PC-9 (cell line): ENCODE data around the gene TMEM179. TPM values are rescaled to one million over a fixed set of nuclear protein-coding genes. Genes with fewer than 3 reads are reported as not detected.

Experiments used
- BruUV-seq: library from RNA; stranded (reverse); fragments of 400-500 nt; replicated peaks from 2 replicates; lab custom pipeline; 2021; lab: Mats Ljungman, UMichigan
- CTCF ChIA-PET: fragments of 300-600 bp; sonication (Branson Sonifier 250); formaldehyde crosslinking; loops from one replicate; lab custom pipeline; 2022; ENCODE audit warnings: antibody characterized with exemption; lab: Charles Lee
- POLR2A ChIA-PET: fragments of 300-600 bp; sonication (Branson Sonifier 250); formaldehyde crosslinking; loops from one replicate; lab custom pipeline; 2022; ENCODE audit warnings: antibody characterized with exemption; ENCODE audit not compliant: unreplicated experiment; lab: Charles Lee
- DNase-seq, 2 experiments: peaks; one replicate each; pipeline versions ENCODE4 v3.0.0 to v3.0.0-alpha.2; 2015 to 2022; ENCODE audit warnings: mixed read lengths in 1 of 2
- H2AFZ ChIP-seq: fragments of 200-600 bp; sonication (generic); 2 replicates; pipeline ENCODE4 v1.8.1; 2017; ENCODE audit warnings: antibody characterized with exemption
- H3F3A ChIP-seq: fragments of 200-600 bp; sonication (generic); 2 replicates; pipeline ENCODE4 v1.8.1; 2017; ENCODE audit warnings: antibody characterized with exemption, mild to moderate bottlenecking, low read depth; ENCODE audit not compliant: insufficient read depth
- H3K27ac ChIP-seq: fragments of 200-600 bp; sonication (generic); 2 replicates; pipeline ENCODE4 v1.6.1; 2016; ENCODE audit warnings: mixed run types
- H3K27me3 ChIP-seq: fragments of 200-600 bp; sonication (generic); 2 replicates; pipeline ENCODE4 v1.6.1; 2016; ENCODE audit warnings: low read depth, mixed run types; ENCODE audit not compliant: insufficient read depth
- H3K36me3 ChIP-seq: fragments of 200-600 bp; sonication (generic); 2 replicates; pipeline ENCODE4 v1.6.1; 2016; ENCODE audit warnings: low read depth, mixed run types
- H3K4me1 ChIP-seq: fragments of 200-600 bp; sonication (generic); replicated peaks from 2 replicates; pipeline ENCODE4 v1.6.1; 2016; ENCODE audit warnings: mixed run types; ENCODE audit not compliant: insufficient read depth
- H3K4me2 ChIP-seq: fragments of 200-600 bp; sonication (generic); 2 replicates; pipeline ENCODE4 v1.6.1; 2017; ENCODE audit warnings: mixed run types
- H3K4me3 ChIP-seq: fragments of 200-600 bp; sonication (generic); 2 replicates; pipeline ENCODE4 v1.6.1; 2016; ENCODE audit warnings: mixed run types
- H3K79me2 ChIP-seq: fragments of 200-600 bp; sonication (generic); 2 replicates; pipeline ENCODE4 v1.6.1; 2017; ENCODE audit warnings: low read depth, mixed run types
- H3K9me2 ChIP-seq: fragments of 200-600 bp; sonication (generic); 2 replicates; pipeline ENCODE4 v1.8.1; 2017; ENCODE audit warnings: mild to moderate bottlenecking; ENCODE audit not compliant: insufficient read depth
- H3K9me3 ChIP-seq: fragments of 200-600 bp; sonication (generic); 2 replicates; pipeline ENCODE4 v1.8.1; 2016; ENCODE audit warnings: low read depth; ENCODE audit not compliant: insufficient read depth
- H4K20me1 ChIP-seq: fragments of 200-600 bp; sonication (generic); 2 replicates; pipeline ENCODE4 v1.8.1; 2017; ENCODE audit not compliant: insufficient read depth
- CTCF ChIP-seq: fragments of 200-600 bp; sonication (generic); conservative IDR thresholded peaks from 2 replicates; pipeline ENCODE4 v1.6.1; 2017; ENCODE audit warnings: mixed run types, antibody characterized with exemption, mild to moderate bottlenecking, moderate library complexity
- EZH2 ChIP-seq: fragments of 200-600 bp; sonication (generic); IDR thresholded peaks from 2 replicates; pipeline ENCODE4 v1.8.0; 2017; ENCODE audit warnings: antibody characterized with exemption, low read depth
- intact Hi-C: fragments of 100-400 bp; cut with micrococcal nuclease; formaldehyde crosslinking; loops from one replicate; pipeline ENCODE4 v1.10.0; 2022; ENCODE audit not compliant: unreplicated experiment
- total RNA-seq: library from RNA; stranded (reverse); gene quantifications from 2 replicates; pipeline ENCODE4 v1.2.3, GENCODE V29; 2021

Gene TMEM179
- total RNA-seq, 1 experiment from 2014 or later: not detected

GRCh38 chr14:104592785-104593184, 11.8 kb downstream of the TMEM179 start:
- Histone ChIP-seq H3K9me2 (no peaks in the 10 kb centered on the region), H3F3A (no peaks in the 10 kb centered on the region), H3K27ac (no peak overlapping the region), H3K79me2 (no peaks in the 10 kb centered on the region), H3K27me3 (peaks cover 100% of the 10 kb centered on the region), H3K4me2 (no peak overlapping the region), H3K36me3 (no peaks in the 10 kb centered on the region), H3K9me3 (no peaks in the 10 kb centered on the region), H2AFZ (no peak overlapping the region), H4K20me1 (no peaks in the 10 kb centered on the region), H3K4me1 (no peaks in the 10 kb centered on the region), H3K4me3 (no peak overlapping the region)
- BruUV-seq: no TSS peak
- DNase-seq: no peak
- TF ChIP-seq EZH2 (no peak), CTCF (no peak)
- intact Hi-C loops: no loop called here
- ChIA-PET CTCF (no interaction called here), POLR2A (no interaction called here)

GRCh38 chr14:104592292-104592672, 12.3 kb downstream of the TMEM179 start:
- BruUV-seq: no TSS peak
- no peak for DNase-seq
- no peaks in the 10 kb centered on the region for H3K36me3 ChIP-seq
- no peak overlapping the region for H3K27ac ChIP-seq
- intact Hi-C loops: no loop called here
- no peak for TF ChIP-seq EZH2
- TF ChIP-seq CTCF: no peak
- H3K79me2 ChIP-seq: no peaks in the 10 kb centered on the region
- H3K27me3 ChIP-seq: peaks cover 100% of the 10 kb centered on the region
- H4K20me1 ChIP-seq: no peaks in the 10 kb centered on the region
- no peaks in the 10 kb centered on the region for H3K9me3 ChIP-seq
- H3K4me2 ChIP-seq: no peak overlapping the region
- H3K9me2 ChIP-seq: no peaks in the 10 kb centered on the region
- ChIA-PET CTCF (no interaction called here), POLR2A (interaction anchor here (0.6 kb wide), 1 partner anchor 367 kb away, joined by 14 read pairs; no protein-coding TSS in a partner anchor)
- no peaks in the 10 kb centered on the region for H3F3A ChIP-seq
- H3K4me1 ChIP-seq: no peaks in the 10 kb centered on the region
- H3K4me3 ChIP-seq: no peak overlapping the region
- no peak overlapping the region for H2AFZ ChIP-seq

- Histone ChIP-seq H3K4me2 (no peak overlapping the region), H3K27ac (no peak overlapping the region), H3K9me3 (no peaks in the 10 kb centered on the region), H3F3A (no peaks in the 10 kb centered on the region), H3K9me2 (no peaks in the 10 kb centered on the region), H4K20me1 (no peaks in the 10 kb centered on the region), H3K27me3 (peaks cover 100% of the 10 kb centered on the region), H3K79me2 (no peaks in the 10 kb centered on the region), H2AFZ (no peak overlapping the region), H3K36me3 (no peaks in the 10 kb centered on the region), H3K4me1 (no peaks in the 10 kb centered on the region), H3K4me3 (no peak overlapping the region)
- ChIA-PET POLR2A (interaction anchor here (0.6 kb wide), 1 partner anchor 366 kb away, joined by 14 read pairs; no protein-coding TSS in a partner anchor), CTCF (no interaction called here)
- no TSS peak for BruUV-seq
- intact Hi-C loops: no loop called here
- TF ChIP-seq EZH2 (no peak), CTCF (no peak)
- DNase-seq: no peak
These were observed 12.9 kb downstream of the TMEM179 start for GRCh38 chr14:104591506-104592291.
